ENCODE measurements around the gene TTC3. TPM values are rescaled to one million over a fixed set of nuclear protein-coding genes. Genes with fewer than 3 reads are reported as not detected.

TTC3 gene
- total RNA-seq, 1 donor from 2014 or later: 74.1 TPM

DNA sequence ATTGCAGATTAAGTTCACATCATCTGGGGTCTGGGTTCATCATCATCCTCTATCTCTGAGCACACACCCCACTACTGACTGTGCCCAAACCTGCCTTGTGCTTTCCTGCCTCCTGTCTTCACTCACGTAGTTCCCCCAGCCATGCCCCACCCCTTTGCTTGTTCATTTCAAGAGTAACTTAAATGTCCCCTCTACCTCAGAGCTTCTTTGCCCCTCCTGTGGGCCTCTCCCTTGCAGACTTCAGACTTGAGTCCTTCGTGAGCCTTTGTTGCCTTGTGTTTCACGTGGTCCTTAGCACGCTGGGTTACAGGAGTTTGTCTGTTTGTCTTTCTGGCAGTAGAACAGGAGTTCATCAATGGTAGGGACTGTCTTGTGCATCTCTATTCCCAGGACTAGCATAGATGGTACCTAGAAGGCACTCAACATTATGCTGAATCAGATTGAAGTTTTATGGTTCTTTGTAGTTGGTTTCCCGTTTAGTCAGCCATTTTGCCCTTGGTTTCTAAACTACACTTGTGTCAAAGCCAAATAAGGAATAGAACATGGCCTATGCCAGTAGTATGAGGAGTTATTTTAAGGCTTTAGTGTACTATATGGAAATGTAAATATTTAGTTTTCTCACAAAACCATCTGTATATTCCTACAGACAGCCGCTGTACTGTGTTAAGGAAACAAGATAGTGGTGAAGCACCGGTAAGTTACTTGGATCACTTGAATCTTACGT, 86.2 kb downstream of the TTC3 start:
- TF ChIP-seq, protein P1, sequence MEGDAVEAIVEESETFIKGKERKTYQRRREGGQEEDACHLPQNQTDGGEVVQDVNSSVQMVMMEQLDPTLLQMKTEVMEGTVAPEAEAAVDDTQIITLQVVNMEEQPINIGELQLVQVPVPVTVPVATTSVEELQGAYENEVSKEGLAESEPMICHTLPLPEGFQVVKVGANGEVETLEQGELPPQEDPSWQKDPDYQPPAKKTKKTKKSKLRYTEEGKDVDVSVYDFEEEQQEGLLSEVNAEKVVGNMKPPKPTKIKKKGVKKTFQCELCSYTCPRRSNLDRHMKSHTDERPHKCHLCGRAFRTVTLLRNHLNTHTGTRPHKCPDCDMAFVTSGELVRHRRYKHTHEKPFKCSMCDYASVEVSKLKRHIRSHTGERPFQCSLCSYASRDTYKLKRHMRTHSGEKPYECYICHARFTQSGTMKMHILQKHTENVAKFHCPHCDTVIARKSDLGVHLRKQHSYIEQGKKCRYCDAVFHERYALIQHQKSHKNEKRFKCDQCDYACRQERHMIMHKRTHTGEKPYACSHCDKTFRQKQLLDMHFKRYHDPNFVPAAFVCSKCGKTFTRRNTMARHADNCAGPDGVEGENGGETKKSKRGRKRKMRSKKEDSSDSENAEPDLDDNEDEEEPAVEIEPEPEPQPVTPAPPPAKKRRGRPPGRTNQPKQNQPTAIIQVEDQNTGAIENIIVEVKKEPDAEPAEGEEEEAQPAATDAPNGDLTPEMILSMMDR (conservative IDR thresholded peaks at IDR 0.05; ENCODE audit: low read depth, low read length): no peak
- no peak for DNase-seq (ENCODE audit: low read depth)
- H3K4me3 ChIP-seq (ENCODE audit: low read depth, low read length): no peak overlapping the region

DNA sequence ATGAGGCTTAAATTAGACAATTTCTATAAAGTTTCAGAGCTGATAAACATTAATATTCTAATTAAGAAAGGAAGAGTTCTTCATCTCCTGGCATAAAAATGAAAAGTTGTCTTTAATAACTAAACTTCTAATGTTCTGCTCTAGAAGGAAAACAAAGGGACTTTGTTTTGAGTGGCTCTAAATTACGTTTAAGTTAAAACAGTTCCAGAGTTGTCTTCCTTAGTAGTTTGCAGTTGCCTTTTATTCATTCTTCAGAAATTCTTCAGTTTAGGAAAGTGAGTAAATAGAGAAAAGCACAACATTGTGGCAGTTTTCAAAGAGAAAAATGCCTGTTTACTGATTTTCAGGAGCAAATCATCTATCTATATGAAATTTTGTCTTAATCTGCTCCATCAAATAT, 86.9 kb downstream of the TTC3 start:
- DNase-seq (ENCODE audit: low read depth): no peak
- TF ChIP-seq, protein P1 (conservative IDR thresholded peaks at IDR 0.05; ENCODE audit: low read depth, low read length): no peak
- no peak overlapping the region for H3K4me3 ChIP-seq (ENCODE audit: low read depth, low read length)

DNA sequence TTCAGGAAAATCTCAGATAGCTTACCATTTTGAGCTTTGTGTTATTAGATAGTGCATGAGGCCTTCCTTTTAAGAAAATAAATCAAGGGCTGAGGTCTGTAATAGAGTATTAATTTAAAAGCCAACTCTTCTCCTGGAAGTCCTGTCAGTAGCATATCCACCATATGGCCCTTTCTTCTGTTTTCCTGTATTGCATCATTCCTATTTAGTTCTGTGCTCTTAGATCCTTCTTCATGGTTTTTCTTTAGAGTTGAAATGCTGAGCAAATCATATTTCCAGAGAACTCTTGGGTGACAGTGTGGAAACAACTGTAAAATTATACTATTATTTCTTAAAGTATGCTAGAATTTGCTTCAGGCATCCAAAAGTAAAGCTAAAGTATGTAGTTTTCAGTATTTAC, 91.7 kb downstream of the TTC3 start:
- DNase-seq (ENCODE audit: low read depth): no peak
- no peak overlapping the region for H3K4me3 ChIP-seq (ENCODE audit: low read depth, low read length)
- TF ChIP-seq, protein P1 (conservative IDR thresholded peaks at IDR 0.05; ENCODE audit: low read depth, low read length): no peak

DNA sequence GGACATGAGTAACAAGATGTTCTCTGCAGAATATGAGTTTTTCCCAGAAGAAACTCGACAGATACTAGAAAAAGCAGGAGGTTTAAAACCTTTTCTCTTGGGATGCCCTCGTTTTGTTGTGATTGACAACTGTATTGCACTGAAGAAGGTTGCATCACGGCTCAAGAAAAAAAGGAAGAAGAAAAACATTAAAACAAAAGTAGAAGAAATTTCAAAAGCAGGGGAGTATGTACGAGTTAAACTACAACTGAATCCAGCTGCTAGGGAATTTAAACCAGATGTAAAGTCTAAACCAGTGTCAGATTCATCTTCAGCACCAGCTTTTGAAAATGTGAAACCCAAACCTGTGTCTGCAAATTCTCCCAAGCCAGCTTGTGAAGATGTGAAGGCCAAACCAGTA, 92.5 kb downstream of the TTC3 start:
- DNase-seq (ENCODE audit: low read depth): no peak
- no peak overlapping the region for H3K4me3 ChIP-seq (ENCODE audit: low read depth, low read length)
- TF ChIP-seq, protein P1 (conservative IDR thresholded peaks at IDR 0.05; ENCODE audit: low read depth, low read length): no peak

DNA sequence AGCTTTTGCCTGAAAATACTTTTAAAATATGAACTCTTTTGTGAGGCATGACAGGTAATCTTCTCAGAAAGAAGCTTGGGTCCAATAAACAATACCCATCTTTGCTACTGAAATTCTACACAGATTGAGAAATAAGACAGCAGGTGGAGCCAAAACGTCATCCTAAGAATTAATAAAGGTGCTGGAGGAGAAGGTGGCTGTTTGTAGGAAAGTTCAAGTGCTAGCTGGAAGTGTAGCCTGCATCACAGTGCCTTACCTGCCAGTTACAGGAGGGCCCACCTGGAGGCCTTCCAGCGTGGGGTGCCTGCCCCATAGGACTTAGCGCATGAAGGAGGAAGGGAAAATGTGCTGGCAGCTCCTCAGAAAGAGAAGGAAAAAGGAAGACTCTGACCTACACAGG, 93.7 kb downstream of the TTC3 start:
- TF ChIP-seq, protein P1 (conservative IDR thresholded peaks at IDR 0.05; ENCODE audit: low read depth, low read length): peak; percentile 51
- DNase-seq (ENCODE audit: low read depth): no peak
- no peak overlapping the region for H3K4me3 ChIP-seq (ENCODE audit: low read depth, low read length)

DNA sequence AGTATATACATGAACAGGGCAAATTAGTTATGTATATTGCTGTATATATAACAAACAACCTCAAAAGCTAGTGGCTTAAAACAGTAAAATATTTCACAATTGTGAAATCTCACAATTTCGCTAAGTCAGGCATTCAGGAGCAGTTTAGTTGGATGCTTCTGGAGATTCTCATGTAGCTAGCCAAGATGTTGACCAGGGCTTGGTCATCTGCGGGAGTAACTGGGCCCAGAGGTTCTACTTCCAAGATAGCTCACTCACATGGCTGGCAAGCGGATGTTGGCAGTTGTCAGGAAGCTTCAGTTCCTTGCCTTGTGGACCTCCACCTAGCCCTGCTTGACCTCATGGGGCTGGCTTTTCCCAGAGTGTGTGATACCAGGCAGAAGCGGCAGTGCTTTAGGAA, 95.6 kb downstream of the TTC3 start:
- TF ChIP-seq, protein P1 (conservative IDR thresholded peaks at IDR 0.05; ENCODE audit: low read depth, low read length): no peak
- DNase-seq (ENCODE audit: low read depth): no peak

DNA sequence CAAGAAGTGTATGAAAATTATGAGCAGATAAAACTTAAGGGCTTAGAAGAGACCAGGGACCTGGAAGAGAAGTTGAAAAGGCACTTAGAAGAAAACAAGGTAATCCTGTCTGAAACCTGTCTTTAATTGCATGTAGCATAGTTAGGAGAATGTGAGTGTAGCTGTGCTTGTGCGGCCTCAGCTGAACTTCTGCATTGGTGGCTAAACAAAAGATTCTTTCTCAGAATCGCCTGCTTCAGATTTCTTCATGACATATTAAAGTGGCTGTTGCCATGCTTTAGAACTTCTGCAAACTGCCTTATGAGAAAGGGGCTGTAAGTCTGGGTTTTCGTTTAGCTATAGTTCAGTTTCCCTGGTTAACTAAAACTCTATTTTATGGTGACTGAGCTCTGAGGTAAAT, 99.6 kb downstream of the TTC3 start:
- H3K4me3 ChIP-seq (ENCODE audit: low read depth, low read length): no peak overlapping the region
- DNase-seq (ENCODE audit: low read depth): no peak
- TF ChIP-seq, protein P1 (conservative IDR thresholded peaks at IDR 0.05; ENCODE audit: low read depth, low read length): no peak

More for the DNA sequence above, 95.6 kb downstream of the TTC3 start:
- H3K4me3 ChIP-seq (ENCODE audit: low read depth, low read length): no peak overlapping the region
